K562 (cell line): ENCODE results near the gene CLCN2. TPM values are rescaled to one million over a fixed set of nuclear protein-coding genes. Genes with fewer than 3 reads are reported as not detected.

Experiments
- CREB1 ChIP-seq, 2 experiments: sonication (generic) in 1 of 2; formaldehyde crosslinking in 1 of 2; IDR thresholded peaks; 2 replicates each; pipeline versions ENCODE4 v1.6.1 to v1.8.0; 2012 to 2022; ENCODE audit warnings: inconsistent platforms in 1 of 2, mild to moderate bottlenecking in 1 of 2, missing genetic modification reagents in 1 of 2, moderate library complexity in 1 of 2
- ERF ChIP-seq: fragments of 450-650 bp; formaldehyde crosslinking; IDR thresholded peaks from 2 replicates; pipeline ENCODE4 v1.4.0; 2020; ENCODE audit warnings: mild to moderate bottlenecking, mixed read lengths
- FOS ChIP-seq: IDR thresholded peaks from 3 replicates; pipeline ENCODE4 v1.6.1; 2011; ENCODE audit not compliant: insufficient read length; ENCODE audit errors: extremely low read depth
- HIVEP1 ChIP-seq: fragments of 250-450 bp; sonication (Bioruptor Pico); IDR thresholded peaks from 2 replicates; pipeline ENCODE4 v1.4.0; 2020; ENCODE audit warnings: mild to moderate bottlenecking
- HNRNPLL ChIP-seq: fragments of 200-400 bp; formaldehyde crosslinking; IDR thresholded peaks from 2 replicates; pipeline ENCODE4 v1.6.1; 2017; ENCODE audit warnings: low read length, low read depth, mild to moderate bottlenecking; ENCODE audit not compliant: poor library complexity, severe bottlenecking
- HOXB6 ChIP-seq: fragments of 250-450 bp; sonication (Bioruptor Pico); IDR thresholded peaks from 2 replicates; pipeline ENCODE4 v1.5.1; 2022; ENCODE audit warnings: mild to moderate bottlenecking, borderline replicate concordance
- ILK ChIP-seq: fragments of 450-650 bp; IDR thresholded peaks from 2 replicates; pipeline ENCODE4 v1.6.1; 2016; ENCODE audit warnings: missing genetic modification characterization, low read depth, mild to moderate bottlenecking, missing compliant biosample characterization, moderate library complexity, borderline replicate concordance
- KLF1 ChIP-seq: fragments of 450-650 bp; IDR thresholded peaks from 2 replicates; pipeline ENCODE4 v1.6.1; 2016; ENCODE audit warnings: missing genetic modification characterization, missing compliant biosample characterization
- MTF1 ChIP-seq: fragments of 250-450 bp; sonication (Bioruptor Pico); IDR thresholded peaks from 2 replicates; pipeline ENCODE4 v1.9.0; 2021; ENCODE audit warnings: moderate library complexity, mild to moderate bottlenecking, inconsistent platforms, borderline replicate concordance
- NFIX ChIP-seq: fragments of 250-450 bp; sonication (Bioruptor Pico); IDR thresholded peaks from 2 replicates; pipeline ENCODE4 v1.4.0; 2020; ENCODE audit warnings: low read depth, mild to moderate bottlenecking, moderate library complexity
- NR2C1 ChIP-seq, 2 experiments: fragments of 450-650 bp; IDR thresholded peaks; 2 replicates each; pipeline ENCODE4 v1.6.1; 2017; ENCODE audit warnings: mild to moderate bottlenecking in 2 of 2, antibody characterized with exemption in 1 of 2, inconsistent platforms in 1 of 2, missing compliant biosample characterization in 1 of 2, missing genetic modification characterization in 1 of 2
- NUFIP1 ChIP-seq: fragments of 450-650 bp; IDR thresholded peaks from 2 replicates; pipeline ENCODE4 v1.6.1; 2018; ENCODE audit not compliant: partially characterized antibody
- RUNX1 ChIP-seq: sonication (generic); IDR thresholded peaks from 2 replicates; pipeline ENCODE4 v1.6.1; 2016; ENCODE audit warnings: antibody characterized with exemption, low read depth
- STAG1 ChIP-seq: sonication (generic); formaldehyde crosslinking; IDR thresholded peaks from 2 replicates; pipeline ENCODE4 v1.5.0; 2020; ENCODE audit warnings: missing genetic modification reagents, borderline replicate concordance
- ZKSCAN8 ChIP-seq: fragments of 200-800 bp; sonication (Bioruptor generic); IDR thresholded peaks from 2 replicates; pipeline ENCODE4 v1.6.1; 2016; ENCODE audit warnings: missing genetic modification characterization, missing compliant biosample characterization
- ZNF174 ChIP-seq: fragments of 250-450 bp; sonication (Bioruptor Pico); IDR thresholded peaks from 2 replicates; pipeline ENCODE4 v1.4.0; 2020; ENCODE audit warnings: mild to moderate bottlenecking
- ZNF212 ChIP-seq: fragments of 450-650 bp; formaldehyde crosslinking; IDR thresholded peaks from 2 replicates; pipeline ENCODE4 v1.4.0; 2020; ENCODE audit warnings: mild to moderate bottlenecking
- ZNF274 ChIP-seq: IDR thresholded peaks from 2 replicates; pipeline ENCODE4 v1.6.1; 2011; ENCODE audit warnings: low read depth, mild to moderate bottlenecking, low read length, moderate library complexity, borderline replicate concordance
- ZNF699 ChIP-seq: fragments of 250-450 bp; sonication (Bioruptor Pico); IDR thresholded peaks from 2 replicates; pipeline ENCODE4 v1.8.0; 2021; ENCODE audit warnings: mild to moderate bottlenecking, moderate library complexity; ENCODE audit not compliant: insufficient replicate concordance
- ZNF830 ChIP-seq: fragments of 250-450 bp; sonication (Bioruptor Pico); IDR thresholded peaks from 2 replicates; pipeline ENCODE4 v1.5.0; 2021; ENCODE audit warnings: mild to moderate bottlenecking
- polyA plus RNA-seq, 8 experiments: library from polyadenylated mRNA; depleted of rRNA in 4 of 8; stranded (reverse) in 5 of 8; unstranded in 3 of 8; fragments of >200 nt; fragmentation: Nextera tagmentation in 2 of 8; fragmentation: Illumina TruSeq in 1 of 8; extraction: Ambion mirVana in 2 of 8; extraction: Trizol in 1 of 8; gene quantifications; 2 replicates each; pipeline versions ENCODE4 v1.2.1 to v1.2.3, GENCODE V29; 2011 to 2014; ENCODE audit warnings: inconsistent platforms in 1 of 8, missing spikeins in 1 of 8
- total RNA-seq, 7 experiments: library from RNA; depleted of rRNA in 6 of 7; stranded (reverse); fragments of >200 nt in 6 of 7; fragmentation: Illumina TruSeq in 2 of 7; extraction: Trizol in 2 of 7; gene quantifications; 2 replicates each; pipeline versions ENCODE4 v1.2.1 to v1.2.3, GENCODE V29; 2011 to 2021; ENCODE audit warnings: low replicate concordance in 1 of 7
- TF ChIP-seq, protein P1 (sequence below), 2 experiments: fragments of 450-650 bp; IDR thresholded peaks; 2 replicates each; pipeline ENCODE4 v1.6.1; 2016
- TF ChIP-seq, protein P2 (sequence below), 2 experiments: fragments of 450-650 bp; conservative IDR thresholded peaks; 2 replicates each; pipeline ENCODE4 v1.6.1; 2017; ENCODE audit warnings: mild to moderate bottlenecking in 2 of 2, moderate library complexity in 2 of 2
- TF ChIP-seq, protein P3 (sequence below): fragments of 450-650 bp; IDR thresholded peaks from 2 replicates; pipeline ENCODE4 v1.7.0; 2016; ENCODE audit warnings: borderline replicate concordance

CLCN2 gene
- total and polyA plus RNA-seq, 9 of the 15 experiments (the other 6 are each of a cell fraction or from before 2014, with no cell fraction given) = 0.10 to 14.0 (median 6.9) TPM

DNA sequence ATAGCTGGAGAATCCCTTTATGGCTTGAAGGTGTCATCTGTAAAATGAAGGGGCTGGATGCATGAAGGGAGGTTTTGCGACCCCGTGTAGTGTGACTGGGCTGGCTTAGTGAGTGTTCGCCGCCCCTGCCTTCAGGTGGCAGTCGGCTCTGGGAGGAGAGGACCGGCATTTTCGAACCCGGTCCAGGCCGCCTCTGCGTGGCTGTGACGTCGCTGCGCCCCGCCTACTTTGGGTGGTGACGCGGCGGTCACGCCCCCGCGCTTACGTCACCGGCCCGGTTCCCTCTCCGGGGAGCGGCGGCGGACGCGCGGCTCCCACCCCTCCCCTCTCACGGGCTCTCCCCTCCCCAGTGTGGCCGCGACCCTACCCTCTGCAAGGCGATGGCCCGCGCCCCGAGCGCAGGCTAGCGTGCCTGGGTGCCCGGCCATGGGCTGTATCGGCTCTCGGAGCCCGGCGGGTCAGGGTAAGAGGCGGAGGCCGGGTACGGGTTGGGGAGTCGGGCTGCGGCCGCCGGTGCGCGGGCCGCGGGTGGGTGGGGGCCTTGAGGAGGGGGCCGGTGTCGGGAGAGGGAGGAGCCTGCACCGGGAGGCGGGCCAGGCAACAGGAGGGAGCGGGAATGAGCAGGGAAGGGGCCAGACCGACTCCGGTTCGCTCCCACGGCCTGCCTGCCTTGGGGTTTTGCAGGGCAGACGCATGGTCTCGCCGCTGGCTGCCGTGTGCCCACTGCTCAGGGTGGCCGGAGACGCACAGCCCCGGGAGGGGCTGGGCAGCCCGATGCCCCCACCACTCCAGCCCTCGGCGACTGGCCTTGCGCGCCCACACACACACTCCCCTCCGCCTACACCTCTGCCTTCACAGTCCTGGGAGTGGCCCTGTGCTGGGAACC, 25.5 kb downstream of the CLCN2 start (continued):
- TF ChIP-seq ILK (tag) = no peak
- no peak for TF ChIP-seq ZKSCAN8
- TF ChIP-seq ZNF830 = no peak
- TF ChIP-seq, protein P1, sequence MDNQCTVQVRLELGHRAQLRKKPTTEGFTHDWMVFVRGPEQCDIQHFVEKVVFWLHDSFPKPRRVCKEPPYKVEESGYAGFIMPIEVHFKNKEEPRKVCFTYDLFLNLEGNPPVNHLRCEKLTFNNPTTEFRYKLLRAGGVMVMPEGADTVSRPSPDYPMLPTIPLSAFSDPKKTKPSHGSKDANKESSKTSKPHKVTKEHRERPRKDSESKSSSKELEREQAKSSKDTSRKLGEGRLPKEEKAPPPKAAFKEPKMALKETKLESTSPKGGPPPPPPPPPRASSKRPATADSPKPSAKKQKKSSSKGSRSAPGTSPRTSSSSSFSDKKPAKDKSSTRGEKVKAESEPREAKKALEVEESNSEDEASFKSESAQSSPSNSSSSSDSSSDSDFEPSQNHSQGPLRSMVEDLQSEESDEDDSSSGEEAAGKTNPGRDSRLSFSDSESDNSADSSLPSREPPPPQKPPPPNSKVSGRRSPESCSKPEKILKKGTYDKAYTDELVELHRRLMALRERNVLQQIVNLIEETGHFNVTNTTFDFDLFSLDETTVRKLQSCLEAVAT (IDR thresholded peaks at IDR 0.05) = no peak
- no peak for TF ChIP-seq ERF (CRISPR knock-in tag)
- no peak for TF ChIP-seq ZNF212 (CRISPR knock-in tag)
- peak; percentile 98 for TF ChIP-seq CREB1 (IDR thresholded peaks at IDR 0.05)
- TF ChIP-seq CREB1 (CRISPR knock-in tag; IDR thresholded peaks at IDR 0.05) = peak; percentile 98
- TF ChIP-seq RUNX1 = no peak
- no peak; the same call in 1 of the 2 replicates for TF ChIP-seq HOXB6 (CRISPR knock-in tag)
- no peak for TF ChIP-seq ZNF174 (CRISPR knock-in tag)
- TF ChIP-seq NR2C1 (IDR thresholded peaks at IDR 0.05) = no peak
- TF ChIP-seq NR2C1 (tag; IDR thresholded peaks at IDR 0.05) = no peak
- TF ChIP-seq STAG1 (CRISPR knock-in tag) = no peak
- no peak for TF ChIP-seq HNRNPLL
- no peak for TF ChIP-seq MTF1 (CRISPR knock-in tag)
- TF ChIP-seq, protein P2, sequence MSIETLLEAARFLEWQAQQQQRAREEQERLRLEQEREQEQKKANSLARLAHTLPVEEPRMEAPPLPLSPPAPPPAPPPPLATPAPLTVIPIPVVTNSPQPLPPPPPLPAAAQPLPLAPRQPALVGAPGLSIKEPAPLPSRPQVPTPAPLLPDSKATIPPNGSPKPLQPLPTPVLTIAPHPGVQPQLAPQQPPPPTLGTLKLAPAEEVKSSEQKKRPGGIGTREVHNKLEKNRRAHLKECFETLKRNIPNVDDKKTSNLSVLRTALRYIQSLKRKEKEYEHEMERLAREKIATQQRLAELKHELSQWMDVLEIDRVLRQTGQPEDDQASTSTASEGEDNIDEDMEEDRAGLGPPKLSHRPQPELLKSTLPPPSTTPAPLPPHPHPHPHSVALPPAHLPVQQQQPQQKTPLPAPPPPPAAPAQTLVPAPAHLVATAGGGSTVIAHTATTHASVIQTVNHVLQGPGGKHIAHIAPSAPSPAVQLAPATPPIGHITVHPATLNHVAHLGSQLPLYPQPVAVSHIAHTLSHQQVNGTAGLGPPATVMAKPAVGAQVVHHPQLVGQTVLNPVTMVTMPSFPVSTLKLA (conservative IDR thresholded peaks at IDR 0.05) = peak in 1 of 2 experiments; percentile 66; a peak in 3 of 4 replicates
- no peak for TF ChIP-seq ZNF699 (CRISPR knock-in tag)
- no peak for TF ChIP-seq NUFIP1
- no peak for TF ChIP-seq HIVEP1
- TF ChIP-seq FOS = no peak
- TF ChIP-seq ZNF274 = no peak
- TF ChIP-seq, protein P3, sequence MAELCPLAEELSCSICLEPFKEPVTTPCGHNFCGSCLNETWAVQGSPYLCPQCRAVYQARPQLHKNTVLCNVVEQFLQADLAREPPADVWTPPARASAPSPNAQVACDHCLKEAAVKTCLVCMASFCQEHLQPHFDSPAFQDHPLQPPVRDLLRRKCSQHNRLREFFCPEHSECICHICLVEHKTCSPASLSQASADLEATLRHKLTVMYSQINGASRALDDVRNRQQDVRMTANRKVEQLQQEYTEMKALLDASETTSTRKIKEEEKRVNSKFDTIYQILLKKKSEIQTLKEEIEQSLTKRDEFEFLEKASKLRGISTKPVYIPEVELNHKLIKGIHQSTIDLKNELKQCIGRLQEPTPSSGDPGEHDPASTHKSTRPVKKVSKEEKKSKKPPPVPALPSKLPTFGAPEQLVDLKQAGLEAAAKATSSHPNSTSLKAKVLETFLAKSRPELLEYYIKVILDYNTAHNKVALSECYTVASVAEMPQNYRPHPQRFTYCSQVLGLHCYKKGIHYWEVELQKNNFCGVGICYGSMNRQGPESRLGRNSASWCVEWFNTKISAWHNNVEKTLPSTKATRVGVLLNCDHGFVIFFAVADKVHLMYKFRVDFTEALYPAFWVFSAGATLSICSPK = no peak
- TF ChIP-seq NFIX (CRISPR knock-in tag) = no peak
- TF ChIP-seq KLF1 = no peak
